HG03139 (cell line): ENCODE measurements around the gene E4F1.
"Not testable (repeated sequence)": the region's sequence is repeated elsewhere in the genome, so short reads cannot be mapped to it uniquely, and the experiment has no call there.

Experiments used
- ATAC-seq: cut with Tn5 transposase; IDR thresholded peaks from one replicate; pipeline ENCODE4 v1.9.1; 2021; ENCODE audit not compliant: unreplicated experiment

Gene E4F1

DNA sequence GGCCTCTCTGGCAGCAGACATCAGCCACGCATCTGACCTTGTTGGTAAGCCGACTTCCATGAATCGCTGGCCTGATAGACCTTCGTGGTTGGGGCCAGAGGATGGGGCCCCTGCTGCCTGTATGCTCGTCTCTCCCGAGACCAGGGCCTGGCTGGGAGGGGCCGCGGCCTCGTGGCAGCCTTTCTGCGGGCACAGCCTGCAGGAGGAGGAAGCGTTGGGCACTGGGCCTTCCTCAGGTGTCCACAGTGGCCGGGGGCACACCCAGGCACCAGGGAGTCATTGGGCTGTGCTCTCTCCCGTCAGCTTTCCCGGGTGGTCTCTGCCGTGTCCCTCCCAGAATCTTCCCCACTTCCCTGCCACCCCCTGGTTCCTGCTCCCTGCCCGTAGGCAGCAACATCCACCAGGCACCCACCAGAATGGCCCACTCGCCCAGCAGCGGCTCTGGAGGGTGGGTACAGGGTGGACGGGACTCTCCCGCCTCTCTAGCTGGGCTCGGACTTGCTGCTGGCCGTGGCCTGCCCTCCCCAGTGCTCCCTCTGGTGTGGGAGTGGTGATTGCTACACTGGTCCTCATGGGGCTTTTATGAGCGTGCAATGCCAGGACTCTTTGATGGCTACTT, 6.3 kb downstream of the E4F1 start:
- no peak for ATAC-seq

GRCh38 chr16:2230376-2230775, 7.0 kb downstream of the E4F1 start:
- no peak for ATAC-seq

GRCh38 chr16:2231016-2231931, 7.9 kb downstream of the E4F1 start:
- ATAC-seq: no peak

- ATAC-seq: no peak
Observed at GRCh38 chr16:2232094-2232990, 9.0 kb downstream of the E4F1 start.

DNA sequence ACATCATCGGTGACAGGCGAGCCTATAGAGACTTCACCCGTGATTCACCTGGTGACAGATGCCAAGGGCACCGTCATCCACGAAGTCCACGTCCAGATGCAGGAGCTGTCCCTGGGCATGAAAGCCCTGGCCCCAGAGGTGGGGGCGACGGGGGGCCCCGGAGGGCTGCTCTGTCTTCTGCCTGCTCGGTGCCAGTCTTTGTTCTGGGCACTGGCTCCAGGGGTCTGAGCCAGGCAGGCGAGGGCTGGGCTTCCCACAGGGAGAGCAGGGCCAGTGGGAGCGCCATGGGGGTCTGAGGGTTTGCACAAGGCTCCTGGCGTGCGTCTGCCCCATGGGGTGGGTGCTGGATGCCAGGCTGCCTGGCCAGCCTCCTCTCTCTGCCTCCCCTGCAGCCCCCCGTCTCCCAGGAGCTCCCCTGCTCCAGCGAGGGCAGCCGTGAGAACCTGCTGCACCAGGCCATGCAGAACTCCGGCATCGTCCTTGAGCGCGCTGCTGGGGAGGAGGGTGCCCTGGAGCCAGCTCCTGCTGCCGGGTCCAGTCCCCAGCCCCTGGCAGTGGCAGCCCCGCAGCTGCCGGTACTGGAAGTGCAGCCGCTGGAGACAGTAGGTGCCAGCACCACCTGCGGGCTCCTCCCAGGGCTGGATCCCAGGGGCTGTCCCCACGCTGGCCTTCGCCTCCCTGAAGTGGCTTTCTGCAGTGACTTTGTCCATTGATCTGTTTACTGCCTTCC, 9.8 kb downstream of the E4F1 start:
- no peak for ATAC-seq

- no peak for ATAC-seq
Observed at GRCh38 chr16:2233872-2234812, 10.8 kb downstream of the E4F1 start.

DNA sequence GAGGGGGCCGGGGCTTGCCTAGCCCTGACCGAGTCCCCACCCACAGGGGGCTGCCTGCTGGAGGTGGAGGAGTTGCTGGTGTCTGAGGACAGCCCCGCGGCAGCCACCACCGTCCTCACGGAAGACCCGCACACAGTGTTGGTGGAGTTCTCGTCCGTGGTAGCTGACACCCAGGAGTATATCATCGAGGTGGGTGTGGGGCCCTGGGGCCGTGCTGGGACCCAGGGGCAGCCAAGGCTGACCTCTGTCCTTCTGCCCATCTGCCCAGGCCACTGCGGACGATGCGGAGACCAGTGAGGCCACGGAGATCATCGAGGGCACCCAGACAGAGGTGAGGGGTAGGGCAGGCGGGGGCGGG, 11.4 kb downstream of the E4F1 start:
- ATAC-seq: no peak

- no peak for ATAC-seq
Observed at GRCh38 chr16:2235234-2235651, 11.9 kb downstream of the E4F1 start.

- ATAC-seq: no peak
Observed at GRCh38 chr16:2235695-2236336, 12.4 kb downstream of the E4F1 start.

GRCh38 chr16:2236337-2237101, 13.1 kb downstream of the E4F1 start, which contains the start of gene DNASE1L2:
Gene DNASE1L2 (plus strand): TSS chr16:2236444. CDS start chr16:2236817, 373 bp downstream.
- ATAC-seq: no peak

DNA sequence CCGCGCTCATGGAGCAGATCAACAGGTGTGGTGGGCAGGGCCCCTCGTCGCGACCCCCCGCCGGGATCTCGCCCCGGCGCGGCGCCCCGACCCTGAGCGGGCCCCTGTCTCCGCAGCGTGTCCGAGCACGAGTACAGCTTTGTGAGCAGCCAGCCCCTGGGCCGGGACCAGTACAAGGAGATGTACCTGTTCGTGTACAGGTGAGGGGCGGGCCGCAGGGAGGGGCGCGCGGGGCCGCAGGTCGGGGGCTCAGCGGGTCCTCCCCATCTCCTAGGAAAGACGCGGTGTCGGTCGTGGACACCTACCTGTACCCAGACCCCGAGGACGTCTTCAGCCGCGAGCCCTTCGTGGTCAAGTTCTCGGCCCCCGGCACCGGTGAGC, 13.7 kb downstream of the E4F1 start:
- no peak for ATAC-seq

GRCh38 chr16:2237493-2238149, 14.2 kb downstream of the E4F1 start:
- ATAC-seq: no peak

DNA sequence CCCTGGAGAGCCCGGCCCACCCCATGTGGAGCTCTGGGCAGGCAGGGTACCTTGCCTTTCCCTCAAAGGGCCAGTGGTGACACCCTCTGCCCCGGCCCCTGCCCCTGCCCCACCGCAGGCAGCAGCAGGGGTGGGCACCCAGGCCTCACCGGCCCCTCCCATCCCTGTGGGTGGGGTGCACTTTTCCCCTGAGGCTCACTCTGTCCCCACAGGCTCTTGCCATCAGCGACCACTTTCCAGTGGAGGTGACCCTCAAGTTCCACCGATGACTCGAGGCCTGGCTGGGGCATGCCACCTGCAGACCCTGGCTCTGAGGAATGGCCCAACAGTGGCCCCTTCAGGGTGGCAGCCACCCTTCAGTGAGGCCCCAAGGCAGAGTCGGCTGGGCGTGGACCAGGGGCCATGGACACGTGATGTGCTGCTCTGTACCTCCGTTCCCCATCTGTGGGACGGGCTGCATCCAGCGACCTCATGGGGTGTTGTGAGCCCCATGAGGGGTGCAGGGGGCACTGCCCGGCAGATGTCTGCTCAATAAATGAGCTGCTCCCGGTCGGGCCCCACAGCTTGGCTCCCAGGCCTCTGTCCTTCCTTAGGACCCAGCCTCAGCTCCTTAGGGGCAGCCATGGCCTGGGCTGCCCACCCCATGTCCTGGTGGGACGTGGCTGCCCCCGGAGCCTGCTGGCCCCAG, 14.9 kb downstream of the E4F1 start:
- no peak for ATAC-seq

GRCh38 chr16:2238838-2239675, 15.7 kb downstream of the E4F1 start:
- no peak for ATAC-seq

- not testable (repeated sequence) for ATAC-seq
Observed at GRCh38 chr16:2240331-2240730, 16.9 kb downstream of the E4F1 start.

- ATAC-seq: no peak
Observed at GRCh38 chr16:2242598-2242997, 19.2 kb downstream of the E4F1 start.
